HepG2 (cell line): ENCODE results near the gene CDH11. TPM values are rescaled to one million over a fixed set of nuclear protein-coding genes. Genes with fewer than 3 reads are reported as not detected.

ENCODE experiments used
- ATAC-seq: fragments of 200-7000 bp; cut with Tn5 transposase; 3 replicates; pipeline ENCODE4 v1.9.1; 2020; ENCODE audit warnings: mild to moderate bottlenecking, moderate library complexity
- BruUV-seq: library from RNA; stranded (reverse); fragments of 400-500 nt; replicated peaks from 2 replicates; lab custom pipeline; 2021; lab: Mats Ljungman, UMichigan
- CTCF ChIA-PET: fragments of 300-600 bp; formaldehyde crosslinking; extraction: SDS; loops from one replicate; lab custom pipeline; 2021; ENCODE audit warnings: low total read pairs, inconsistent platforms, low intra/inter-chr PET ratio; lab: Yijun Ruan, JAX
- POLR2A ChIA-PET: fragments of 350-600 bp; sonication (Branson Sonifier 250); formaldehyde crosslinking; loops from one replicate; lab custom pipeline; 2020; ENCODE audit warnings: antibody characterized with exemption, inconsistent platforms; lab: Yijun Ruan, JAX
- DNase-seq: peaks from one replicate; pipeline ENCODE4 v3.0.0-alpha.2; 2015; ENCODE audit warnings: low spot score
- FAIRE-seq: peaks from 3 replicates; lab custom pipeline; 2011; peaks lifted over from hg19 to GRCh38; lab: Jason Lieb, UNC
- H2AFZ ChIP-seq: one replicate; pipeline ENCODE4 v1.6.1; 2011; ENCODE audit warnings: low read length, inconsistent platforms
- H3K27ac ChIP-seq: fragments of 300-600 bp; 3 replicates; pipeline ENCODE4 v1.8.0; 2011; ENCODE audit warnings: mixed run types, mild to moderate bottlenecking, mixed read lengths, low read length, inconsistent platforms; ENCODE audit not compliant: insufficient read depth; ENCODE audit errors: extremely low read length
- H3K27me3 ChIP-seq, 2 experiments: fragments of 200-600 bp in 1 of 2; 2 replicates in 1 of 2; 3 replicates in 1 of 2; pipeline versions ENCODE4 v1.6.0 to v1.8.0; 2011; ENCODE audit warnings: low read length in 2 of 2, mild to moderate bottlenecking in 2 of 2, moderate library complexity in 2 of 2, inconsistent platforms in 1 of 2; ENCODE audit not compliant: insufficient read depth in 2 of 2, control insufficient read depth in 1 of 2
- H3K36me3 ChIP-seq, 2 experiments: fragments of 200-600 bp in 1 of 2; replicated peaks in 1 of 2; 2 replicates in 1 of 2; 3 replicates in 1 of 2; pipeline versions ENCODE4 v1.5.1 to v1.8.0; 2011; ENCODE audit warnings: low read length in 2 of 2, inconsistent platforms in 1 of 2; ENCODE audit not compliant: insufficient read depth in 2 of 2, control insufficient read depth in 1 of 2
- H3K4me1 ChIP-seq: 2 replicates; pipeline ENCODE4 v1.5.1; 2012; ENCODE audit warnings: low read length, inconsistent platforms; ENCODE audit not compliant: insufficient read depth
- H3K4me2 ChIP-seq: 2 replicates; pipeline ENCODE4 v1.6.0; 2011; ENCODE audit warnings: low read depth, low read length, inconsistent platforms
- H3K4me3 ChIP-seq, 3 experiments: fragments of 200-600 bp in 1 of 3; sonication (generic), shearing (Covaris generic) in 1 of 3; replicated peaks in 1 of 3; 2 replicates each; pipeline ENCODE4 v1.5.1; 2011 to 2016; ENCODE audit warnings: low read length in 3 of 3, inconsistent platforms in 2 of 3, low read depth in 2 of 3, mild to moderate bottlenecking in 2 of 3, control low read depth in 1 of 3, mixed read lengths in 1 of 3; ENCODE audit not compliant: insufficient read depth in 1 of 3
- H3K79me2 ChIP-seq: one replicate; pipeline ENCODE4 v1.6.1; 2011; ENCODE audit warnings: low read length, inconsistent platforms; ENCODE audit not compliant: insufficient read depth
- H3K9ac ChIP-seq: 2 replicates; pipeline ENCODE4 v1.6.0; 2011; ENCODE audit warnings: mild to moderate bottlenecking, low read depth, low read length, inconsistent platforms; ENCODE audit not compliant: insufficient read depth
- H3K9me3 ChIP-seq: 2 replicates; pipeline ENCODE4 v1.5.1; 2012; ENCODE audit warnings: mild to moderate bottlenecking, low read length
- H4K20me1 ChIP-seq: 2 replicates; pipeline ENCODE4 v1.6.0; 2011; ENCODE audit warnings: inconsistent platforms, mild to moderate bottlenecking, low read length, moderate library complexity; ENCODE audit not compliant: insufficient read depth
- AFF4 ChIP-seq: sonication (generic); formaldehyde crosslinking; IDR thresholded peaks from 2 replicates; pipeline ENCODE4 v1.4.0; 2020; ENCODE audit warnings: missing genetic modification reagents
- HHEX ChIP-seq: IDR thresholded peaks from 2 replicates; pipeline ENCODE4 v1.6.1; 2016; ENCODE audit warnings: control low read depth
- RCOR2 ChIP-seq: IDR thresholded peaks from 2 replicates; pipeline ENCODE4 v1.6.1; 2016; ENCODE audit warnings: missing biosample characterization, missing genetic modification reagents
- SALL2 ChIP-seq: sonication (generic); formaldehyde crosslinking; IDR thresholded peaks from 2 replicates; pipeline ENCODE4 v1.8.1; 2023; ENCODE audit warnings: mild to moderate bottlenecking, missing genetic modification reagents, inconsistent platforms
- STAG1 ChIP-seq: sonication (generic); formaldehyde crosslinking; IDR thresholded peaks from 2 replicates; pipeline ENCODE4 v1.4.0; 2020; ENCODE audit warnings: missing genetic modification reagents
- TEAD3 ChIP-seq: optimal IDR thresholded peaks from 2 replicates; pipeline ENCODE3; 2016; ENCODE audit warnings: borderline replicate concordance
- ZBTB20 ChIP-seq: sonication (generic); formaldehyde crosslinking; IDR thresholded peaks from 2 replicates; pipeline ENCODE4 v1.8.1; 2023; ENCODE audit warnings: missing genetic modification reagents, low read depth, mild to moderate bottlenecking, borderline replicate concordance
- ZNF431 ChIP-seq: sonication (generic); formaldehyde crosslinking; IDR thresholded peaks from 2 replicates; pipeline ENCODE4 v1.9.0; 2022; ENCODE audit warnings: missing genetic modification reagents, low read depth, mild to moderate bottlenecking, borderline replicate concordance
- ZNF678 ChIP-seq: sonication (generic); formaldehyde crosslinking; IDR thresholded peaks from 2 replicates; pipeline ENCODE4 v1.4.0; 2020; ENCODE audit warnings: mild to moderate bottlenecking, missing genetic modification reagents
- WGBS: methylation state at CpG from one replicate; pipeline ENCODE4 v1.1.6; 2017; ENCODE audit warnings: low lambda C conversion rate; 5-methylcytosine and 5-hydroxymethylcytosine counted together
- in situ Hi-C: cut with HindIII; loops from 2 replicates; pipeline ENCODE4 v1.10.0; 2017; ENCODE audit warnings: low pct_unique_long_range_greater_than_20kb; ENCODE audit not compliant: extremely low pct_ligation_motif_present
- intact Hi-C: fragments of 100-400 bp; cut with micrococcal nuclease; formaldehyde crosslinking; loops from one replicate; pipeline ENCODE4 v1.10.0; 2022; ENCODE audit not compliant: unreplicated experiment
- polyA plus RNA-seq, 8 experiments: library from polyadenylated mRNA; depleted of rRNA in 3 of 8; stranded (reverse) in 7 of 8; unstranded in 1 of 8; fragments of >200 nt; fragmentation: Illumina TruSeq in 4 of 8; extraction: Trizol in 4 of 8; gene quantifications; 2 replicates each; pipeline versions ENCODE4 v1.2.1 to v1.2.3, GENCODE V29; 2011 to 2016; ENCODE audit warnings: low read depth in 4 of 8, missing spikeins in 1 of 8, mixed read lengths in 1 of 8; ENCODE audit not compliant: insufficient read depth in 1 of 8
- total RNA-seq, 5 experiments: library from RNA; depleted of rRNA; stranded (reverse); fragments of >200 nt; fragmentation: Illumina TruSeq; extraction: Trizol; gene quantifications; 2 replicates each; pipeline ENCODE4 v1.2.3, GENCODE V29; 2016; ENCODE audit warnings: low read depth in 1 of 5
- TF ChIP-seq, protein P1 (sequence below): sonication (generic); formaldehyde crosslinking; conservative IDR thresholded peaks from 2 replicates; pipeline ENCODE4 v1.5.0; 2020; ENCODE audit warnings: missing genetic modification reagents

The CDH11 gene
- total and polyA plus RNA-seq, 2 of the 13 experiments (the other 11 are each of a cell fraction or from before 2014, with no cell fraction given): not detected

GRCh38 chr16:64983963-64984362, 137.9 kb downstream of the CDH11 start (continued):
- no peak for TF ChIP-seq RCOR2
- TF ChIP-seq STAG1 (CRISPR knock-in tag): peak; percentile 41; the same call in 1 of the 2 replicates
- no peak for TF ChIP-seq ZBTB20 (CRISPR knock-in tag)
- no peak for TF ChIP-seq ZNF678

GRCh38 chr16:64983231-64983630, 138.6 kb downstream of the CDH11 start:
- WGBS: 1% methylated on average over 3 of the region's 3 CpGs
- no TSS peak for BruUV-seq
- H3K36me3 ChIP-seq: no peaks in the 10 kb centered on the region
- no peak overlapping the region for H3K27ac ChIP-seq
- H3K4me3 ChIP-seq: no peak overlapping the region
- no peak overlapping the region for H3K4me2 ChIP-seq
- FAIRE-seq (no peak), ATAC-seq (no peak), DNase-seq (no peak)
- ChIA-PET CTCF (no interaction called here), POLR2A (no interaction called here)
- H3K9me3 ChIP-seq: 0 out of 2 replicates have a peak, but pooled peaks cover 9% of the 10 kb centered on the region
- no peaks in the 10 kb centered on the region for H4K20me1 ChIP-seq
- no peaks in the 10 kb centered on the region for H3K4me1 ChIP-seq
- no peak overlapping the region for H3K9ac ChIP-seq
- no peaks in the 10 kb centered on the region for H3K79me2 ChIP-seq
- H3K27me3 ChIP-seq: no peaks in the 10 kb centered on the region
- intact Hi-C loops: no loop called here
- no peak overlapping the region for H2AFZ ChIP-seq
- in situ Hi-C loops: no loop called here
- TF ChIP-seq HHEX (CRISPR knock-in tag) (no peak), SALL2 (no peak), TEAD3 (no peak), ZNF431 (no peak), AFF4 (CRISPR knock-in tag) (no peak)
- TF ChIP-seq, protein P1, sequence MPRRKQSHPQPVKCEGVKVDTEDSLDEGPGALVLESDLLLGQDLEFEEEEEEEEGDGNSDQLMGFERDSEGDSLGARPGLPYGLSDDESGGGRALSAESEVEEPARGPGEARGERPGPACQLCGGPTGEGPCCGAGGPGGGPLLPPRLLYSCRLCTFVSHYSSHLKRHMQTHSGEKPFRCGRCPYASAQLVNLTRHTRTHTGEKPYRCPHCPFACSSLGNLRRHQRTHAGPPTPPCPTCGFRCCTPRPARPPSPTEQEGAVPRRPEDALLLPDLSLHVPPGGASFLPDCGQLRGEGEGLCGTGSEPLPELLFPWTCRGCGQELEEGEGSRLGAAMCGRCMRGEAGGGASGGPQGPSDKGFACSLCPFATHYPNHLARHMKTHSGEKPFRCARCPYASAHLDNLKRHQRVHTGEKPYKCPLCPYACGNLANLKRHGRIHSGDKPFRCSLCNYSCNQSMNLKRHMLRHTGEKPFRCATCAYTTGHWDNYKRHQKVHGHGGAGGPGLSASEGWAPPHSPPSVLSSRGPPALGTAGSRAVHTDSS (CRISPR knock-in tag): no peak
